Mucosa of descending colon (tissue), 3 donors: ENCODE data around the gene RNASE12. TPM values are rescaled to one million over a fixed set of nuclear protein-coding genes. Genes with fewer than 3 reads are reported as not detected.

Source experiments
- ATAC-seq: fragments of 200-7000 bp; cut with Tn5 transposase; one replicate; pipeline ENCODE4 v1.9.1; 2020; ENCODE audit warnings: mild to moderate bottlenecking, moderate library complexity
- DNase-seq, 3 donors: peaks; one replicate each; pipeline ENCODE4 v3.0.0-alpha.2; 2020
- H3K36me3 ChIP-seq: fragments of 200-600 bp; one replicate; pipeline ENCODE4 v1.8.0; 2021; ENCODE audit warnings: low read depth, mild to moderate bottlenecking
- H3K4me1 ChIP-seq: fragments of 200-600 bp; one replicate; pipeline ENCODE4 v1.8.0; 2021; ENCODE audit warnings: low read depth, mild to moderate bottlenecking
- H3K4me3 ChIP-seq: fragments of 200-600 bp; one replicate; pipeline ENCODE4 v1.8.0; 2021; ENCODE audit warnings: mild to moderate bottlenecking
- H3K9me3 ChIP-seq: fragments of 200-600 bp; one replicate; pipeline ENCODE4 v1.8.0; 2021; ENCODE audit warnings: mild to moderate bottlenecking
- CTCF ChIP-seq: fragments of 200-600 bp; IDR thresholded peaks from one replicate; pipeline ENCODE4 v1.8.0; 2022; ENCODE audit warnings: antibody characterized with exemption, mild to moderate bottlenecking
- intact Hi-C, 2 donors: fragments of 100-400 bp; cut with DNase I in 1 of 2; cut with micrococcal nuclease in 1 of 2; formaldehyde crosslinking; loops; one replicate each; pipeline versions ENCODE4 v1.11.0 to v1.11.1; 2022; cut with DNase I, micrococcal nuclease
- total RNA-seq, 3 donors: library from RNA; stranded (reverse); fragmentation: NEBNext Ultra II Directional in 2 of 3; extraction: Animal tissue kit (Norgen Biotek cat#: 25700) in 2 of 3; gene quantifications; one replicate each; pipeline versions ENCODE4 v1.2.1 to v1.2.4, GENCODE V29; 2021 to 2023
- donor health status: DM: no; HTN: no; CAD: no; lungs with moderate emphysema.
- donor health status: DM: no; HTN: no; CAD: no.
- donor health status: DM: no; HTN: yes; CAD: no.

Gene RNASE12
- total RNA-seq, 3 donors from 2014 or later: not detected

- no peaks in the 10 kb centered on the region for H3K4me1 ChIP-seq
- TF ChIP-seq CTCF: no peak
- no peak for ATAC-seq
These were observed 34.0 kb downstream of the RNASE12 start for GRCh38 chr14:20557212-20557542.

GRCh38 chr14:20556500-20557211 lies 34.5 kb downstream of the RNASE12 start:
- Histone ChIP-seq H3K9me3 (no peaks in the 10 kb centered on the region), H3K36me3 (no peaks in the 10 kb centered on the region), H3K4me1 (no peaks in the 10 kb centered on the region), H3K4me3 (no peak overlapping the region)
- no peak for ATAC-seq
- intact Hi-C loops: no loop called here
- no peak for TF ChIP-seq CTCF
- DNase-seq: no peak

More at GRCh38 chr14:20557212-20557542, 34.0 kb downstream of the RNASE12 start:
- no peak overlapping the region for H3K4me3 ChIP-seq
- H3K36me3 ChIP-seq: no peaks in the 10 kb centered on the region
- no peak for DNase-seq
- intact Hi-C loops: no loop called here
- no peaks in the 10 kb centered on the region for H3K9me3 ChIP-seq

- intact Hi-C loops: no loop called here
- H3K36me3 ChIP-seq: no peaks in the 10 kb centered on the region
- no peak for ATAC-seq
- TF ChIP-seq CTCF: no peak
- no peak overlapping the region for H3K4me3 ChIP-seq
- H3K9me3 ChIP-seq: no peaks in the 10 kb centered on the region
- no peaks in the 10 kb centered on the region for H3K4me1 ChIP-seq
- no peak for DNase-seq
These were observed 35.3 kb downstream of the RNASE12 start for GRCh38 chr14:20555845-20556244.

GRCh38 chr14:20553024-20553423 lies 38.2 kb downstream of the RNASE12 start:
- intact Hi-C loops: no loop called here
- no peaks in the 10 kb centered on the region for H3K9me3 ChIP-seq
- no peak for TF ChIP-seq CTCF
- H3K4me1 ChIP-seq: no peaks in the 10 kb centered on the region
- ATAC-seq (no peak), DNase-seq (no peak)
- no peak overlapping the region for H3K4me3 ChIP-seq
- H3K36me3 ChIP-seq: no peaks in the 10 kb centered on the region

GRCh38 chr14:20551606-20552005 lies 39.6 kb downstream of the RNASE12 start:
- H3K36me3 ChIP-seq: no peaks in the 10 kb centered on the region
- TF ChIP-seq CTCF: no peak

GRCh38 chr14:20550926-20551325 lies 40.2 kb downstream of the RNASE12 start:
- no peak overlapping the region for H3K4me3 ChIP-seq
- no peak for TF ChIP-seq CTCF
- ATAC-seq (no peak), DNase-seq (no peak)
- H3K9me3 ChIP-seq: no peaks in the 10 kb centered on the region
- no peaks in the 10 kb centered on the region for H3K36me3 ChIP-seq
- no peaks in the 10 kb centered on the region for H3K4me1 ChIP-seq
- intact Hi-C loops: no loop called here

More at GRCh38 chr14:20551606-20552005, 39.6 kb downstream of the RNASE12 start:
- intact Hi-C loops: no loop called here
- Histone ChIP-seq H3K4me1 (no peaks in the 10 kb centered on the region), H3K4me3 (no peak overlapping the region), H3K9me3 (no peaks in the 10 kb centered on the region)
- DNase-seq (no peak), ATAC-seq (no peak)
